WTC11 (cell line): ENCODE measurements around the gene CELF2.

Experiments
- CTCF ChIP-seq: fragments of 200-600 bp; IDR thresholded peaks from 2 replicates; pipeline ENCODE4 v1.8.0; 2022; ENCODE audit warnings: antibody characterized with exemption
- KAT7 ChIP-seq: sonication (generic); formaldehyde crosslinking; IDR thresholded peaks from 2 replicates; pipeline ENCODE4 v1.8.1; 2023; ENCODE audit warnings: missing genetic modification reagents, mild to moderate bottlenecking, borderline replicate concordance
- MAX ChIP-seq: sonication (generic); formaldehyde crosslinking; IDR thresholded peaks from 2 replicates; pipeline ENCODE4 v1.8.0; 2022; ENCODE audit warnings: mild to moderate bottlenecking, missing genetic modification reagents
- NFYB ChIP-seq: sonication (generic); formaldehyde crosslinking; conservative IDR thresholded peaks from 2 replicates; pipeline ENCODE4 v1.8.0; 2022; ENCODE audit warnings: low read depth, missing genetic modification reagents
- NR2C2 ChIP-seq: sonication (generic); formaldehyde crosslinking; IDR thresholded peaks from 2 replicates; pipeline ENCODE4 v1.8.0; 2022; ENCODE audit warnings: mild to moderate bottlenecking, missing genetic modification reagents
- PRDM15 ChIP-seq: sonication (generic); formaldehyde crosslinking; IDR thresholded peaks from 2 replicates; pipeline ENCODE4 v1.8.0; 2022; ENCODE audit warnings: missing genetic modification reagents
- SP1 ChIP-seq: sonication (generic); formaldehyde crosslinking; conservative IDR thresholded peaks from 2 replicates; pipeline ENCODE4 v1.8.1; 2022; ENCODE audit warnings: missing genetic modification reagents
- ZNF138 ChIP-seq: sonication (generic); formaldehyde crosslinking; conservative IDR thresholded peaks from 2 replicates; pipeline ENCODE4 v1.8.1; 2022; ENCODE audit warnings: mild to moderate bottlenecking, moderate library complexity, missing genetic modification reagents
- ZNF423 ChIP-seq: fragments of 250-450 bp; sonication (Bioruptor Pico); IDR thresholded peaks from 2 replicates; pipeline ENCODE4 v2.1.2; 2022; ENCODE audit warnings: mild to moderate bottlenecking, moderate library complexity

- TF ChIP-seq CTCF: no peak
- TF ChIP-seq SP1 (CRISPR knock-in tag): no peak
- TF ChIP-seq PRDM15: no peak
- TF ChIP-seq NFYB (CRISPR knock-in tag): no peak
- no peak for TF ChIP-seq ZNF423 (CRISPR knock-in tag)
- no peak for TF ChIP-seq NR2C2
- TF ChIP-seq MAX (CRISPR knock-in tag): no peak
- no peak for TF ChIP-seq ZNF138 (CRISPR knock-in tag)
- TF ChIP-seq KAT7 (CRISPR knock-in tag): no peak
Observed at GRCh38 chr10:11002916-11003315, 14.8 kb upstream of the CELF2 start.
